Motor neuron (in vitro differentiated cells): ENCODE measurements around the gene RTBDN. TPM values are rescaled to one million over a fixed set of nuclear protein-coding genes. Genes with fewer than 3 reads are reported as not detected.

Experiments
- total RNA-seq, 8 experiments: library from RNA; unstranded; fragments of 300-600 nt; gene quantifications; 2 replicates each; pipeline versions ENCODE4 v1.2.3 to v1.2.4, GENCODE V29; 2022

RTBDN gene
- total RNA-seq, 8 experiments from 2014 or later, result 0.56 to 1.9 (median 0.92) TPM; not detected in 1

Other genes with a start within 250 kb of the RTBDN start
- 10 to 100 TPM in 1 of 8 experiments, 1 to 10 TPM in 7; 6.0 to 11.1 (median 7.3) TPM for gene ZNF490, start 223.8 kb downstream of the RTBDN start, total RNA-seq
- gene ZNF791, start 223.7 kb downstream of the RTBDN start, total RNA-seq, result 10 to 100 TPM; 12.1 to 26.4 (median 17.6) TPM
- 10 to 100 TPM; 12.3 to 95.9 (median 38.0) TPM for gene MAN2B1, start 167.8 kb downstream of the RTBDN start, total RNA-seq
- gene WDR83, start 167.8 kb downstream of the RTBDN start, total RNA-seq, result 10 to 100 TPM; 11.4 to 18.0 (median 14.6) TPM
- 100 to 1,000 TPM in 2 of 8 experiments, 10 to 100 TPM in 6; 49.1 to 112 (median 79.9) TPM for gene DHPS, start 152.7 kb downstream of the RTBDN start, total RNA-seq
- 1 to 10 TPM in 2 of 8 experiments, not detected in 6; 3.7 to 5.7 TPM for gene GNG14, start 146.6 kb downstream of the RTBDN start, total RNA-seq
- gene FBXW9, start 137.9 kb downstream of the RTBDN start, total RNA-seq, result 10 to 100 TPM in 6 of 8 experiments, 1 to 10 TPM in 2; 4.1 to 21.2 (median 11.7) TPM
- 100 to 1,000 TPM in 2 of 8 experiments, 10 to 100 TPM in 6; 51.3 to 119 (median 67.1) TPM for gene TNPO2, start 110.6 kb downstream of the RTBDN start, total RNA-seq
- gene TRIR, start 99.9 kb downstream of the RTBDN start, total RNA-seq, result 100 to 1,000 TPM; 103 to 157 (median 125) TPM
- 10 to 100 TPM; 43.3 to 94.2 (median 62.3) TPM for gene GET3, start 97.1 kb downstream of the RTBDN start, total RNA-seq
- under 1 TPM in 5 of 8 experiments, not detected in 3; 0.11 to 1.00 (median 0.42) TPM for gene BEST2, start 82.8 kb downstream of the RTBDN start, total RNA-seq
- 10 to 100 TPM in 7 of 8 experiments, 1 to 10 TPM in 1; 8.0 to 40.9 (median 12.9) TPM for gene HOOK2, start 59.0 kb downstream of the RTBDN start, total RNA-seq
- gene JUNB, start 43.1 kb downstream of the RTBDN start, total RNA-seq, result 100 to 1,000 TPM in 1 of 8 experiments, 10 to 100 TPM in 7; 11.0 to 115 (median 45.8) TPM
- gene PRDX2, start 32.8 kb downstream of the RTBDN start, total RNA-seq, result 100 to 1,000 TPM; 293 to 612 (median 357) TPM
- gene THSD8, start 32.5 kb downstream of the RTBDN start, total RNA-seq, result 1 to 10 TPM in 3 of 8 experiments, under 1 TPM in 2, not detected in 3; 0.25 to 7.7 (median 1.1) TPM
- gene RNASEH2A, start 28.0 kb downstream of the RTBDN start, total RNA-seq, result 10 to 100 TPM in 5 of 8 experiments, 1 to 10 TPM in 3; 4.2 to 42.4 (median 12.3) TPM
- gene MAST1, start 3.9 kb upstream of the RTBDN start, total RNA-seq, result 10 to 100 TPM in 5 of 8 experiments, 1 to 10 TPM in 1, under 1 TPM in 2; 0.25 to 41.1 (median 16.6) TPM
- 10 to 100 TPM in 4 of 8 experiments, 1 to 10 TPM in 4; 2.2 to 70.1 (median 11.9) TPM for gene DNASE2, start 46.9 kb upstream of the RTBDN start, total RNA-seq
- gene KLF1, start 52.6 kb upstream of the RTBDN start, total RNA-seq, result under 1 TPM in 4 of 8 experiments, not detected in 4; 0.11 to 0.33 (median 0.21) TPM
- 10 to 100 TPM in 5 of 8 experiments, 1 to 10 TPM in 3; 6.4 to 42.4 (median 17.4) TPM for gene GCDH, start 56.6 kb upstream of the RTBDN start, total RNA-seq
- gene SYCE2, start 84.7 kb upstream of the RTBDN start, total RNA-seq, result 1 to 10 TPM in 1 of 8 experiments, under 1 TPM in 6, not detected in 1; 0.23 to 1.0 (median 0.71) TPM
- 100 to 1,000 TPM in 3 of 8 experiments, 10 to 100 TPM in 5; 49.5 to 112 (median 74.9) TPM for gene FARSA, start 99.1 kb upstream of the RTBDN start, total RNA-seq
- 100 to 1,000 TPM; 289 to 982 (median 397) TPM for gene CALR, start 104.0 kb upstream of the RTBDN start, total RNA-seq
- 100 to 1,000 TPM in 2 of 8 experiments, 10 to 100 TPM in 6; 41.9 to 114 (median 67.4) TPM for gene RAD23A, start 111.3 kb upstream of the RTBDN start, total RNA-seq
- 10 to 100 TPM; 18.2 to 51.6 (median 28.3) TPM for gene GADD45GIP1, start 122.6 kb upstream of the RTBDN start, total RNA-seq
- gene DAND5, start 135.0 kb upstream of the RTBDN start, total RNA-seq, result under 1 TPM in 6 of 8 experiments, not detected in 2; 0.09 to 0.47 (median 0.31) TPM
- 10 to 100 TPM in 4 of 8 experiments, under 1 TPM in 4; under 0.01 to 72.3 (median 6.4) TPM for gene NFIX, start 160.9 kb upstream of the RTBDN start, total RNA-seq